ACC112 (cell line): ENCODE data around the gene MCAT.
"Not testable (repeated sequence)": the region's sequence is repeated elsewhere in the genome, so short reads cannot be mapped to it uniquely, and the experiment has no call there.

Experiments used
- H2AFZ ChIP-seq: fragments of 200-600 bp; sonication (generic); one replicate; pipeline ENCODE4 v1.6.0; 2017; ENCODE audit warnings: antibody characterized with exemption, low read length; ENCODE audit not compliant: unreplicated experiment
- H3K27ac ChIP-seq: fragments of 200-600 bp; sonication (generic); 2 replicates; pipeline ENCODE4 v1.5.1; 2014; ENCODE audit warnings: low read depth, mild to moderate bottlenecking, antibody characterized with exemption, low read length, moderate library complexity
- H3K27me3 ChIP-seq: fragments of 200-600 bp; sonication (generic); 2 replicates; pipeline ENCODE4 v1.6.1; 2014; ENCODE audit warnings: mild to moderate bottlenecking, antibody characterized with exemption, low read length, moderate library complexity, mixed read lengths; ENCODE audit not compliant: insufficient read depth
- H3K36me3 ChIP-seq: fragments of 200-600 bp; sonication (generic); 2 replicates; pipeline ENCODE4 v1.6.1; 2016; ENCODE audit warnings: mild to moderate bottlenecking, antibody characterized with exemption, low read length, moderate library complexity, mixed read lengths; ENCODE audit not compliant: insufficient read depth
- H3K4me1 ChIP-seq: fragments of 200-600 bp; sonication (generic); one replicate; pipeline ENCODE4 v1.6.1; 2016; ENCODE audit warnings: low read length, mixed read lengths; ENCODE audit not compliant: insufficient read depth, unreplicated experiment, control insufficient read depth
- H3K4me3 ChIP-seq: fragments of 200-600 bp; sonication (generic); 2 replicates; pipeline ENCODE4 v1.5.1; 2014; ENCODE audit warnings: mild to moderate bottlenecking, low read depth, low read length
- H3K79me2 ChIP-seq: fragments of 200-600 bp; sonication (generic); one replicate; pipeline ENCODE4 v1.6.0; 2016; ENCODE audit warnings: low read length; ENCODE audit not compliant: control insufficient read depth, unreplicated experiment, insufficient read depth

MCAT gene

DNA sequence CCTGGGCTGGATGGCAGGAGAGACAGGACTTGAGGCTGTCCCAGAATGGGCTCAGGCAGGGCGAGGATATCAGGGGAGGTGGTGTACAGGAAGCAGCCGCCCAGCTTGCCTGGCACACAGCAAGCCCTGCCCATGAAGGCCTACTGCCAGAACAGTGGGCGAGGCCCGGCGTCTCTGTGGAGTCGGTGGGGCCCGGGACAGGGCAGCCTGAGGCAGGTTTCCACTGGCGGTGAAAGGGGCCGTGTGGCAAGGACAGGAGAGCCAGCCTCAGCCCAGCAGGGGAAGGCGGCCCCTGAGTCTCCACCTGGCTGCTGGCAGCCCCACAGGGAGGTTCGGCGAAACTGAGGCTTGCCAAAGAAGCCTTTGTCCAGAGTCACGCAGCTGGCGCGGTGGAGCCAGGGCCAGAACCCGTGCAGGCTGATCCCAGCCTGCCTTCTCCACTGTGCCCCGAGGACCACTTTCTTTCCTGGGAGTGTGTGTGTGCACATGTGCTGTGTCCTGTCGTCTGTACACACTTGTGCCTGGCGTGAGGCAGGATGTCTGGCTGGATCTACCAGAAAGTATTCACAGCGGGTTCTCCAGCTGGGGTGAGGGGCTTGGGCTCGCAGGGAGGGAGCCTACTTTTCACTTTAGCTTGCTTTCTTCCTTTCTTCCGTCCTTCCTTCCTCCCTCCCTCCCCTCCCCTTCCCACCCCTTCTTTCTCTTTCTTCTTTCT is 9.3 kb upstream of the MCAT start:
- Histone ChIP-seq H3K4me3 (peak overlapping the region; percentile 91), H3K4me1 (peaks cover 8% of the 10 kb centered on the region), H2AFZ (no peak overlapping the region), H3K27ac (peak overlapping the region; percentile 47), H3K27me3 (no peaks in the 10 kb centered on the region), H3K79me2 (peaks cover 44% of the 10 kb centered on the region), H3K36me3 (no peaks in the 10 kb centered on the region)

DNA sequence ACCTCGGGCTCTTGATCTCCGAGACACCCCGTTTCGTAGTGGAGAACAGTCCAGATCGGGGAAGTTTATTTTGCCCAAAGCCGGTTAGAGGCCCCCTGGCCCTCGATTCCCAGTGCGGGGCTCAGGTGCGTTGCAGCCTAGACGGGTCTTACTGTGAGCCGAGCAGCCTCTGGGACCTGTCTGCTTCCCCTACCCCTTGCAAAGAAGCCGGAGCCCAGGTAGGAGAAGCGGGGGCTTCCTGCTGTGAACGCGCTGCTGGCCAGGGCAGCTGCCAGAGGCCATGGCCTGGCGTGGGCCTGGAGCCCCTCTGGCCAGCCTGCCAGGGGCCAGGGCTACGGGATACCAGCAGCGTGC is 8.8 kb upstream of the MCAT start:
- H3K27me3 ChIP-seq = no peaks in the 10 kb centered on the region
- no peak overlapping the region for H2AFZ ChIP-seq
- no peaks in the 10 kb centered on the region for H3K36me3 ChIP-seq
- H3K4me1 ChIP-seq = peaks cover 8% of the 10 kb centered on the region
- H3K79me2 ChIP-seq = peaks cover 44% of the 10 kb centered on the region
- peak overlapping the region; percentile 91 for H3K4me3 ChIP-seq
- H3K27ac ChIP-seq = peak overlapping the region; percentile 47

DNA sequence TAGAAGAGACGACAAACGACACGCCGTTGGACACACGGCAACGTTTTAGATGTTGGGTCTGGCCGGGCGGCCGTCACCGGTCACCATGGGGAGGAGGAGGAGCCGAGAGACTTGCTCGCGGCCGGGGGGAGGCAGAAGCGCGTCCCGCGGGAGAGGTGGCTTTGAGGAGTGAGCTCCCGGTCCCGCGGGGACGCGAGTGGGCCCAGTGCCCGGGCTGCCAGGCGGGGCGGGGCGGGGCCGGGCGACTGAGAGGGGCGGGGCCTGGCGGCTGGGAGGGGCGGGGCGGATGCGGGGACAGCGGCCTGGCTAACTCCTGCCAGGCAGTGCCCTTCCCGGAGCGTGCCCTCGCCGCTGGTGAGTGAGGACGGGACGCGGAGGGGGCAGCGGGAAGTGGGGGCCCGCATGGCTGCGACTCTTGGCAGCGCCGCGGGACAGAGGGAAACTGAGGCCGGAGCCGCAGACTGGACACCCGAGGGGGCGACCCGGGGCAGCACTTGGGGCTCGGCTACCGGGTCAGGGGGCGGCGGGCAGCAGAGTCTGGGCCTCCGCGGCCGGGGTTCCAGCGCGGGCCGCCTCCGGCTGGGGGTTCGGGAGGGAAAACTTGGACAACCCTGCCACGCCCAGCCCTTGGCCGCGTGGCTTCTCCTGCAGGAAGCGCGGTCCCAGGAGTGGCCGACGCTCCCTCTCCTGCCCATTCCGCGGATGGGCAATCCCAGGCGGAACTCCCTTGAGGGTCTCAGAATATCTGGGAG is 8.2 kb upstream of the MCAT start, which contains the start of gene TSPO:
TSPO (plus strand) TSS at position 309 of the 752 bp plus-strand sequence. CDS start 7,680 bp downstream, outside the sequence.
- Histone ChIP-seq H3K4me3 (peak within 1 kb of the TSS; percentile 91), H3K27ac (peak within 1 kb of the TSS; percentile 47), H3K27me3 (no peaks in the 10 kb centered on the region), H3K79me2 (peaks cover 39% of the 10 kb centered on the region), H2AFZ (peak within 1 kb of the TSS; percentile 14), H3K4me1 (peaks cover 8% of the 10 kb centered on the region), H3K36me3 (no peaks in the 10 kb centered on the region)

- H3K27ac ChIP-seq = no peak overlapping the region
- no peaks in the 10 kb centered on the region for H3K36me3 ChIP-seq
- no peaks in the 10 kb centered on the region for H3K27me3 ChIP-seq
- H2AFZ ChIP-seq = no peak overlapping the region
- peak overlapping the region; percentile 91 for H3K4me3 ChIP-seq
- peaks cover 34% of the 10 kb centered on the region for H3K79me2 ChIP-seq
- peaks cover 7% of the 10 kb centered on the region for H3K4me1 ChIP-seq
These were observed 7.6 kb upstream of the MCAT start for GRCh38 chr22:43150731-43151206.

DNA sequence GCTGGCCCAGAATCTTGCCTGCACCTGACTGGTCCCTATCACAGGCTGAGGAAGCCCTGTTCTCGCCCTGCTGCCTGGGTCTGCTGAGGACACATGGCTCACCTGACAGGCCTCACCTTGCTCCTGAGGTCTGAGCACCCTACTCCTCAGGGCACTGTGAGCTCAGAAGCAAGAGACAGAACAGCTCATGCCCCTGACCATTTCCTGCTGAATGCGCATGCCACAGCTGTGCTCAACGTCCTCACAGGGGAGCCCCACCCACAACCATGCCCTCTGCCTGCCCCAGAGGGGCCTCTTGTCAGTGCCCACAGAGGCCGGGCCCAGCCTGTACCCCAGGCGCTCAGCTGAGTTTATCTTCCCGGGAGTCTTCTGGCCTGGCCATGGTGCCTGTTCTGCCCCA is 5.4 kb upstream of the MCAT start:
- no peaks in the 10 kb centered on the region for H3K4me1 ChIP-seq
- H3K36me3 ChIP-seq = no peaks in the 10 kb centered on the region
- H3K4me3 ChIP-seq = no peak overlapping the region
- no peak overlapping the region for H2AFZ ChIP-seq
- no peak overlapping the region for H3K27ac ChIP-seq
- H3K79me2 ChIP-seq = peaks cover 17% of the 10 kb centered on the region
- no peaks in the 10 kb centered on the region for H3K27me3 ChIP-seq

DNA sequence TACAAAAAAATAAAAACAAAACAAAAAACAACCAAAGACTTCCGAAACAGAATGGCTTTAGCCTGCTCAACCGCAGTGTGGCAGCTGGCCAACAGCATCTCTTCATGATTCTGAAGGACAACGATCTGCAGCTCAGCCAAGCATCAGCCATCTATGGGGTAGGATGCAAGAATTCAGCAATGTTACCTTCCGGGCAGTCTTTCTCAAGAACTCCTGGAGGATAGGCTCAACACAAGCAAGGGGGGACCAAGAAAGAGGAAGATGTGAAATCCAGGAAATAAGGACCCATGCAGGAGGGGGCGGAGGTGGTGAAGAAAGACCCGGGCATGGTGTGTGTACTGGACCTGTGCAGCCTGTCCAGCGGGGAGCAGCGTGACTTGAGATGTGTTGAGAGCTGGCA is 4.6 kb upstream of the MCAT start:
- Histone ChIP-seq H3K27me3 (no peaks in the 10 kb centered on the region), H3K27ac (no peak overlapping the region), H3K4me3 (no peak overlapping the region), H2AFZ (no peak overlapping the region), H3K79me2 (peaks cover 14% of the 10 kb centered on the region), H3K4me1 (no peaks in the 10 kb centered on the region), H3K36me3 (no peaks in the 10 kb centered on the region)

- not testable (repeated sequence) for H3K27me3 ChIP-seq, H3K79me2 ChIP-seq, H3K4me1 ChIP-seq, H3K27ac ChIP-seq, H3K4me3 ChIP-seq, H3K36me3 ChIP-seq, H2AFZ ChIP-seq
These were observed 3.1 kb upstream of the MCAT start for GRCh38 chr22:43146332-43146731.

DNA sequence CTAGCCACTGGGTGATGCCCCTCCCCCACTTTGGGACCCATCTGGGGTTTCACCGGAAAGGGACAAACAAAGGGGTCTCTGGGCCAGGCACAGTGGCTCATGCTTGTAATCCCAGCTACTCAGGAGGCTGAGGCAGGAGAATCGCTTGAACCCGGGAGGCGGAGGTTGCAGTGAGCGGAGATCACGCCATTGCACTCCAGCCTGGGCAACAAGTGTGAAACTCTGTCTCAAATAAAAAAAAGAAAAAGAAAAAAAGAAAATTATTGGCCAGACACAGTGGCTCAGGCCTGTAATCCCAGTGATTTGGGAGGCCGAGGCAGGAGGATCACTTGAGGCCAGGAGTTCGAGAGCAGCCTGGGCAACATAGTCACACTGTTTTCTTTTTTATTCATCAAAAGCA is 2.2 kb upstream of the MCAT start:
- not testable (repeated sequence) for H3K4me3 ChIP-seq, H3K27me3 ChIP-seq, H3K4me1 ChIP-seq, H3K79me2 ChIP-seq, H2AFZ ChIP-seq, H3K27ac ChIP-seq, H3K36me3 ChIP-seq

DNA sequence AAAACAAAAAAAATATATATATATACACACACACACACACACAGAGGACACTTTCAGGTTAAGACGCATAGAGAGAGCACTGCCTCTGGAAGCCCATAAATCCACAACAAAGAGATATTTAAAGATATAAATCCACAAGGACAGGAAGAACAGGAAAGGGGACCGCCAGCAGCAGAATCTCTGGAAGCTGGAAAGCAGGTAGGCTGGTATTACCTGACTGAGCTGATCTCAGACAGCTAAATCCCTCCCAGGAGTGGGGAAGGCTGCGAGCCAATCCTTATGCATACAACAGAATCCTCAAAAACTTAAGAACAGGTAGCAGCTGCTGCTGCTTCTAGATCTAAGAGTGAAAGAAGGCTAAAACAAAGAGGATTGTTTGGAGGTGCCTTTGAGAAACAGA is 1.8 kb upstream of the MCAT start:
- no peak overlapping the region for H3K4me3 ChIP-seq
- no peak overlapping the region for H2AFZ ChIP-seq
- H3K4me1 ChIP-seq = peaks cover 3% of the 10 kb centered on the region

GRCh38 chr22:43136801-43137200 is 6.4 kb downstream of the MCAT start:
- Histone ChIP-seq H3K27me3 (no peaks in the 10 kb centered on the region), H3K4me1 (no peaks in the 10 kb centered on the region), H3K36me3 (no peaks in the 10 kb centered on the region), H3K4me3 (no peak overlapping the region), H3K27ac (no peak overlapping the region), H3K79me2 (peaks cover 2% of the 10 kb centered on the region), H2AFZ (no peak overlapping the region)

More for the DNA sequence above, 1.8 kb upstream of the MCAT start:
- Histone ChIP-seq H3K36me3 (no peaks in the 10 kb centered on the region), H3K27ac (no peak overlapping the region), H3K27me3 (no peaks in the 10 kb centered on the region), H3K79me2 (peaks cover 10% of the 10 kb centered on the region)

- Histone ChIP-seq H3K27ac (no peak overlapping the region), H3K36me3 (no peaks in the 10 kb centered on the region), H2AFZ (no peak overlapping the region)
These were observed 6.9 kb downstream of the MCAT start for GRCh38 chr22:43136255-43136654.

More at GRCh38 chr22:43136255-43136654, 6.9 kb downstream of the MCAT start:
- Histone ChIP-seq H3K79me2 (no peaks in the 10 kb centered on the region), H3K4me3 (no peak overlapping the region), H3K4me1 (no peaks in the 10 kb centered on the region), H3K27me3 (no peaks in the 10 kb centered on the region)
